ENCODE results near the gene GDA.

The GDA gene

DNA sequence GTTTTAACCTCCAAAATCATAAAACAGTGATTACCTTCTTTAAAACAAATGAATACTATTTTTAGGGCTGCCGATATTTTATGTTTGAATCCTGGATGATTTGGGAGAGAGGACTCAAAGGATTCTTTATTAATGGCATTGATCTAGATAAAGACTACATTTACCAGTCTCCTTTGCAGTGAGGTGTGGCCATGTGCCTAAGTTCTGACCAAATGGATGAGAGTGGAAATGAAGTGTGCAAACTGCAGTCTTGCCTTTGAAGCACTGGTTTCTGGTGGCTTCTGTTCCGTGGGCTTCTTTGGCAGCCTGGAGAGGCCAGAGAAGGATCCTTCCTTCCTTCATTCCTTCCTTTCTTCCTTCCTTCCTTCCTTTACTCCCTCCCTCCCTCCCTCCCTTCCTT is 24.3 kb upstream of the GDA start:
- Histone ChIP-seq H3K14ac (ENCODE audit: low read length in 2 of 2) (no peak overlapping the region), H3K4me2 (ENCODE audit: low read length, poor library complexity, severe bottlenecking) (no peak overlapping the region), H3K36me3 (ENCODE audit: control insufficient read depth in 1 of 2, insufficient read depth in 2 of 2, low read depth in 1 of 2, low read length in 2 of 2) (no peaks in the 10 kb centered on the region), H2BK15ac (ENCODE audit: low read depth, poor library complexity, severe bottlenecking) (no peak overlapping the region), H2BK120ac (ENCODE audit: low read depth, low read length) (no peak overlapping the region), H3K9me3 (ENCODE audit: control insufficient read depth, low read length) (no peaks in the 10 kb centered on the region), H2AK5ac (ENCODE audit: low read length, severe bottlenecking) (no peak overlapping the region), H2BK12ac (ENCODE audit: low read length in 2 of 2) (no peak overlapping the region), H3K4ac (ENCODE audit: low read depth in 1 of 2, low read length in 2 of 2) (no peak overlapping the region), H2AFZ (ENCODE audit: low read depth, low read length) (no peak overlapping the region), H3K18ac (ENCODE audit: low read depth in 1 of 2, low read length in 2 of 2) (no peak overlapping the region), H3K4me1 (ENCODE audit: control insufficient read depth, insufficient read depth, low read depth, low read length) (no peaks in the 10 kb centered on the region), H2BK5ac (ENCODE audit: low read depth, low read length, poor library complexity, severe bottlenecking) (no peak overlapping the region), H4K91ac (ENCODE audit: low read length) (no peak overlapping the region), H3K4me3 (ENCODE audit: insufficient read depth in 1 of 2, low read depth in 1 of 2, low read length in 2 of 2) (no peak overlapping the region), H3K27ac (ENCODE audit: low read length, poor library complexity, severe bottlenecking) (no peak overlapping the region), H3K79me1 (replicated peaks; ENCODE audit: low read length, poor library complexity, severe bottlenecking) (no peaks in the 10 kb centered on the region), H3K27me3 (ENCODE audit: control insufficient read depth in 1 of 2, insufficient read depth in 1 of 2, low read length in 2 of 2) (no peaks in the 10 kb centered on the region), H3K9ac (ENCODE audit: low read length) (no peak overlapping the region), H4K8ac (ENCODE audit: low read length) (no peak overlapping the region), H3K23ac (ENCODE audit: low read length in 2 of 2) (no peak overlapping the region)
- DNase-seq = no peak
- WGBS = 75% methylated on average over 2 of the region's 2 CpGs

DNA sequence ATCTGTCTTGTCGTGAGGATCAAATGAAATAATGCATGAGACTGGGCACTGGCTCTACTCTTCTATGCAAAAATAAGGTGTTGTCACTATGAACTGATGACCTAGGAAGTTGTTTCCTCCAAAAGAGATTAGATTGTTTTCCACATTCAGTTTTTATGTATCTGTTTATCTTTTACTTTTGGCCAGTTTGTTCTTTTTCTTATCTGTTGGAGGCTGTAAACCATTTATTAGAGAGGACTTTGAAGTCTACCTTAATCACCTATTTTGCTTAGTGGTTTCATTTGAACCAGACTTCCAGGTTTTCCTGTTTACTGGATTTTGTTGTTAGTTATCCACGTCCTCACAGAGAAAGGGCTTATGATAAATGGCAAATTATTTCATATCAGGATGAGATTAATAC is 21.5 kb upstream of the GDA start:
- Histone ChIP-seq H3K18ac (ENCODE audit: low read depth in 1 of 2, low read length in 2 of 2) (no peak overlapping the region), H2BK15ac (ENCODE audit: low read depth, poor library complexity, severe bottlenecking) (no peak overlapping the region), H4K8ac (ENCODE audit: low read length) (no peak overlapping the region), H3K14ac (ENCODE audit: low read length in 2 of 2) (no peak overlapping the region), H3K27ac (ENCODE audit: low read length, poor library complexity, severe bottlenecking) (no peak overlapping the region), H3K27me3 (ENCODE audit: control insufficient read depth in 1 of 2, insufficient read depth in 1 of 2, low read length in 2 of 2) (no peaks in the 10 kb centered on the region), H2BK5ac (ENCODE audit: low read depth, low read length, poor library complexity, severe bottlenecking) (no peak overlapping the region), H3K4me2 (ENCODE audit: low read length, poor library complexity, severe bottlenecking) (no peak overlapping the region), H3K23ac (ENCODE audit: low read length in 2 of 2) (no peak overlapping the region), H2BK120ac (ENCODE audit: low read depth, low read length) (no peak overlapping the region), H3K9ac (ENCODE audit: low read length) (no peak overlapping the region), H2AK5ac (ENCODE audit: low read length, severe bottlenecking) (no peak overlapping the region), H4K91ac (ENCODE audit: low read length) (no peak overlapping the region), H2BK12ac (ENCODE audit: low read length in 2 of 2) (no peak overlapping the region), H3K4ac (ENCODE audit: low read depth in 1 of 2, low read length in 2 of 2) (no peak overlapping the region), H3K79me1 (replicated peaks; ENCODE audit: low read length, poor library complexity, severe bottlenecking) (no peaks in the 10 kb centered on the region), H3K9me3 (ENCODE audit: control insufficient read depth, low read length) (no peaks in the 10 kb centered on the region), H3K4me3 (ENCODE audit: insufficient read depth in 1 of 2, low read depth in 1 of 2, low read length in 2 of 2) (no peak overlapping the region), H3K36me3 (ENCODE audit: control insufficient read depth in 1 of 2, insufficient read depth in 2 of 2, low read depth in 1 of 2, low read length in 2 of 2) (no peaks in the 10 kb centered on the region), H3K4me1 (ENCODE audit: control insufficient read depth, insufficient read depth, low read depth, low read length) (no peaks in the 10 kb centered on the region), H2AFZ (ENCODE audit: low read depth, low read length) (no peak overlapping the region)
- DNase-seq = no peak
- 81% methylated on average over 1 of the region's 2 CpGs for WGBS

DNA sequence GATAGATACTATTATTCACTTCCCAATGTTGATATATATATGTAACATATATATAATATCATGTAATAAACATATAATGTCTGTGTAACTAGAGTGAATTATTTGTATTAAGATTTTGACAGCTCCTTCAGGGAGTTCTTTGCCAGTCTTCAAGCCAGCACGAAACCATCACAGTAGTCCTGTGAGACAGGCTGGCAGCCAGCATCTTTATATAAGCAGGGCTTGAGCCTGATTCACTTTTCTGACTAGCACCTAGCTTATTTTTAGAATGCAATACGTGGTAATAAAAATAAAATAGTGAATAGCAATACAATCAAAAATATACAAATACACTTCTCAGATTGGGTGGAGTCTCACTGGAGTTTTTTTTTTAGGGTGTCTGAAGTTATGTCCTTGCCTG is 20.7 kb upstream of the GDA start:
- no peak for DNase-seq
- Histone ChIP-seq H3K9me3 (ENCODE audit: control insufficient read depth, low read length) (no peaks in the 10 kb centered on the region), H2BK12ac (ENCODE audit: low read length in 2 of 2) (no peak overlapping the region), H3K27me3 (ENCODE audit: control insufficient read depth in 1 of 2, insufficient read depth in 1 of 2, low read length in 2 of 2) (no peaks in the 10 kb centered on the region), H4K8ac (ENCODE audit: low read length) (no peak overlapping the region), H3K36me3 (ENCODE audit: control insufficient read depth in 1 of 2, insufficient read depth in 2 of 2, low read depth in 1 of 2, low read length in 2 of 2) (no peaks in the 10 kb centered on the region), H3K4me1 (ENCODE audit: control insufficient read depth, insufficient read depth, low read depth, low read length) (no peaks in the 10 kb centered on the region), H3K4me2 (ENCODE audit: low read length, poor library complexity, severe bottlenecking) (no peak overlapping the region), H3K9ac (ENCODE audit: low read length) (no peak overlapping the region), H3K4ac (ENCODE audit: low read depth in 1 of 2, low read length in 2 of 2) (no peak overlapping the region), H4K91ac (ENCODE audit: low read length) (no peak overlapping the region), H2AFZ (ENCODE audit: low read depth, low read length) (no peak overlapping the region), H2BK15ac (ENCODE audit: low read depth, poor library complexity, severe bottlenecking) (no peak overlapping the region), H2BK120ac (ENCODE audit: low read depth, low read length) (no peak overlapping the region), H3K14ac (ENCODE audit: low read length in 2 of 2) (no peak overlapping the region), H3K4me3 (ENCODE audit: insufficient read depth in 1 of 2, low read depth in 1 of 2, low read length in 2 of 2) (no peak overlapping the region), H3K27ac (ENCODE audit: low read length, poor library complexity, severe bottlenecking) (no peak overlapping the region), H3K23ac (ENCODE audit: low read length in 2 of 2) (no peak overlapping the region), H3K18ac (ENCODE audit: low read depth in 1 of 2, low read length in 2 of 2) (no peak overlapping the region), H2BK5ac (ENCODE audit: low read depth, low read length, poor library complexity, severe bottlenecking) (no peak overlapping the region), H3K79me1 (replicated peaks; ENCODE audit: low read length, poor library complexity, severe bottlenecking) (no peaks in the 10 kb centered on the region), H2AK5ac (ENCODE audit: low read length, severe bottlenecking) (no peak overlapping the region)
- 83% methylated on average over 1 of the region's 2 CpGs for WGBS

DNA sequence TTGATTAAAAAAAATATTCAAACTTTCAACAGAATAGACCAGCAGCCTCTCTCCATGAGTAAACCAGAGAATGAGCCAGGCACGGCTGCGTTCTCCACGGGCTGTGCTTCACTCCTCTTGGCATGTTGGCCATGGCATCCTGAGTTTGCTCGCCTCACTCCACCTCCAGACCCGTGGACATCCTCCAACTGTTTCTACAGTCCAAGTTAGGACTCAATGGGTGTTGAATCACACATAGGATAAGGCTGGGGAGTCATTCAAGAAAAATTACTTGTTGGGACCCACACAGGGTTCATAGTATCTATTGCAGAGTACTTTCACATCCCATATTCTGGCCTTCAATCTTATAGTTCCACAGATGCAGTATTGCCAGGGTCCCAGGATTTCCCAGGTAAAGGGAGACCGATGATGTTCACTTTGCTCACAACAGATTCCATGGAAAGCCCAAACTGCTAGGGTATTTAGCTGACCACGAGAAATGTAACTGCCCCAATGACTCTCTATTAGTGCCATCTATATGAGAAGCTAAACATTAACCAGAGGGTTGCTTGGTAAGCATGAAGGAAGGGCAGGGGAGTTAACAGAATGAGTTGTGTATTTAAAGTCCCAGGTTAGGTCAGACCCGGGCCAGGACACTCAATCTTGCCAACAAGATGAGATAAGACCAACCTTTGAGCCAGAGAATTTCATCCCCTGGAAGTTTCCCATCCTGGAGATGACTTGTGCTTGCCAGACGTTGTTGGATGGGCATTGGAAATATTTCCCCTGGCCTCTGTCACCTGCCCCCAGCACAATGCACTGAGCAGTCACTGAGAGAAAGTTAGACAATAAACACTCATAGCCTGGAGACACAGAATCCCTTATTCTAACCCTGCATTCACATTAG is 19.7 kb upstream of the GDA start:
- H4K8ac ChIP-seq (ENCODE audit: low read length) = no peak overlapping the region
- no peak overlapping the region for H2BK12ac ChIP-seq (ENCODE audit: low read length in 2 of 2)
- H3K4me2 ChIP-seq (ENCODE audit: low read length, poor library complexity, severe bottlenecking) = no peak overlapping the region
- H2AK5ac ChIP-seq (ENCODE audit: low read length, severe bottlenecking) = no peak overlapping the region
- no peaks in the 10 kb centered on the region for H3K27me3 ChIP-seq (ENCODE audit: control insufficient read depth in 1 of 2, insufficient read depth in 1 of 2, low read length in 2 of 2)
- no peak for DNase-seq
- H3K79me1 ChIP-seq (replicated peaks; ENCODE audit: low read length, poor library complexity, severe bottlenecking) = no peaks in the 10 kb centered on the region
- no peaks in the 10 kb centered on the region for H3K4me1 ChIP-seq (ENCODE audit: control insufficient read depth, insufficient read depth, low read depth, low read length)
- H2BK5ac ChIP-seq (ENCODE audit: low read depth, low read length, poor library complexity, severe bottlenecking) = no peak overlapping the region
- H3K23ac ChIP-seq (ENCODE audit: low read length in 2 of 2) = no peak overlapping the region
- no peak overlapping the region for H4K91ac ChIP-seq (ENCODE audit: low read length)
- no peak overlapping the region for H3K9ac ChIP-seq (ENCODE audit: low read length)
- H3K36me3 ChIP-seq (ENCODE audit: control insufficient read depth in 1 of 2, insufficient read depth in 2 of 2, low read depth in 1 of 2, low read length in 2 of 2) = no peaks in the 10 kb centered on the region
- H3K27ac ChIP-seq (ENCODE audit: low read length, poor library complexity, severe bottlenecking) = no peak overlapping the region
- no peak overlapping the region for H3K4ac ChIP-seq (ENCODE audit: low read depth in 1 of 2, low read length in 2 of 2)
- H2BK120ac ChIP-seq (ENCODE audit: low read depth, low read length) = no peak overlapping the region
- H2BK15ac ChIP-seq (ENCODE audit: low read depth, poor library complexity, severe bottlenecking) = no peak overlapping the region
- no peak overlapping the region for H3K4me3 ChIP-seq (ENCODE audit: insufficient read depth in 1 of 2, low read depth in 1 of 2, low read length in 2 of 2)
- no peak overlapping the region for H2AFZ ChIP-seq (ENCODE audit: low read depth, low read length)
- H3K9me3 ChIP-seq (ENCODE audit: control insufficient read depth, low read length) = no peaks in the 10 kb centered on the region
- no peak overlapping the region for H3K18ac ChIP-seq (ENCODE audit: low read depth in 1 of 2, low read length in 2 of 2)
- 54% methylated on average over 7 of the region's 9 CpGs for WGBS
- no peak overlapping the region for H3K14ac ChIP-seq (ENCODE audit: low read length in 2 of 2)
